Gastroesophageal sphincter (tissue), 4 donors: ENCODE data around the gene DCAKD. TPM values are rescaled to one million over a fixed set of nuclear protein-coding genes. Genes with fewer than 3 reads are reported as not detected.
A peak's percentile ranks its signal among the peaks of the same experiment; 100 is the strongest.

Experiments used
- ATAC-seq: fragments of 150-250 bp; one replicate; pipeline ENCODE4 v1.9.1; 2016; ENCODE audit warnings: mild to moderate bottlenecking, moderate library complexity
- H3K27ac ChIP-seq, 4 donors: fragments of 200-600 bp; sonication (generic) in 3 of 4; 1 replicate in 3 of 4; 2 replicates in 1 of 4; pipeline ENCODE4 v1.5.1; 2016 to 2019
- H3K27me3 ChIP-seq: fragments of 200-600 bp; sonication (generic); one replicate; pipeline ENCODE4 v1.5.1; 2019
- H3K36me3 ChIP-seq, 2 donors: fragments of 200-600 bp; sonication (generic); one replicate each; pipeline ENCODE4 v1.5.1; 2019; ENCODE audit warnings: control low read depth in 1 of 2
- H3K4me1 ChIP-seq, 3 donors: fragments of 200-600 bp; sonication (generic); 1 replicate in 2 of 3; 2 replicates in 1 of 3; pipeline ENCODE4 v1.5.1; 2016 to 2019; ENCODE audit warnings: control low read depth in 2 of 3
- H3K4me3 ChIP-seq, 2 donors: fragments of 200-600 bp; sonication (generic); one replicate each; pipeline ENCODE4 v1.5.1; 2019; ENCODE audit warnings: mild to moderate bottlenecking in 1 of 2, moderate library complexity in 1 of 2
- H3K9me3 ChIP-seq, 3 donors: fragments of 200-600 bp; sonication (generic); one replicate each; pipeline ENCODE4 v1.5.1; 2017 to 2019; ENCODE audit warnings: control low read depth in 2 of 3
- EP300 ChIP-seq: sonication (generic); formaldehyde crosslinking; IDR thresholded peaks from one replicate; pipeline ENCODE4 v1.6.1; 2017; ENCODE audit warnings: antibody characterized with exemption, mild to moderate bottlenecking
- POLR2A ChIP-seq, 2 donors: fragments of 450-650 bp; IDR thresholded peaks; one replicate each; pipeline ENCODE4 v1.6.1; 2017; ENCODE audit warnings: antibody characterized with exemption in 2 of 2, mild to moderate bottlenecking in 2 of 2, moderate library complexity in 1 of 2
- POLR2AphosphoS5 ChIP-seq: sonication (generic); formaldehyde crosslinking; IDR thresholded peaks from one replicate; pipeline ENCODE4 v1.6.1; 2017; ENCODE audit warnings: antibody characterized with exemption
- WGBS, 2 donors: methylation state at CpG; one replicate each; pipeline ENCODE4 v1.1.5; 2018; ENCODE audit warnings: low coverage in 1 of 2; 5-methylcytosine and 5-hydroxymethylcytosine counted together
- total RNA-seq, 4 donors: library from RNA; depleted of rRNA; stranded (reverse); fragments of >200 nt; gene quantifications; one replicate each; pipeline ENCODE4 v1.1.0, GENCODE V29; 2016
- TF ChIP-seq, protein P1 (sequence below), 4 experiments: fragments of 200-600 bp in 2 of 4; fragments of 450-650 bp in 2 of 4; sonication (generic) in 1 of 4; IDR thresholded peaks; one replicate each; pipeline ENCODE4 v1.5.1; 2017 to 2019; ENCODE audit warnings: antibody characterized with exemption in 4 of 4, mild to moderate bottlenecking in 2 of 4, moderate library complexity in 2 of 4

Gene DCAKD
- total RNA-seq, 4 donors from 2014 or later = 50.3 to 68.2 (median 58.0) TPM

DNA sequence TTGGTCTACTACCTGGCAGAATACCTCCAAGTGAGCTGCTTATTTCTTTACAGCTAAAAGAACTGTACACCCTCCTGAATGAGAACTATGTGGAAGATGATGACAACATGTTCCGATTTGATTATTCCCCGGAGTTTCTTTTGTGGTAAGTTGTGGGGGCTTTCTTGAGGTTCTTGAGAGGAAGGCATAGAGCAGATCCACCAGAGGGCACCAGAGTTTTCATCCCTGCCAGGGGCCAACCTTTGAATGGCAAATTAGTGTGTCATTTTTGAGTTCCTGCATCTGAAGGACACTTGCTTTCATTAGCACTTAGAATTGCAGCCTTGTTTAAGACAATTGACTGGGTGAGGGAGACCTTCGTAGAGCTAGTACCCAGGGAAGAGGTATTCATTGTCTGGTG is 44.7 kb upstream of the DCAKD start:
- TF ChIP-seq, protein P1, sequence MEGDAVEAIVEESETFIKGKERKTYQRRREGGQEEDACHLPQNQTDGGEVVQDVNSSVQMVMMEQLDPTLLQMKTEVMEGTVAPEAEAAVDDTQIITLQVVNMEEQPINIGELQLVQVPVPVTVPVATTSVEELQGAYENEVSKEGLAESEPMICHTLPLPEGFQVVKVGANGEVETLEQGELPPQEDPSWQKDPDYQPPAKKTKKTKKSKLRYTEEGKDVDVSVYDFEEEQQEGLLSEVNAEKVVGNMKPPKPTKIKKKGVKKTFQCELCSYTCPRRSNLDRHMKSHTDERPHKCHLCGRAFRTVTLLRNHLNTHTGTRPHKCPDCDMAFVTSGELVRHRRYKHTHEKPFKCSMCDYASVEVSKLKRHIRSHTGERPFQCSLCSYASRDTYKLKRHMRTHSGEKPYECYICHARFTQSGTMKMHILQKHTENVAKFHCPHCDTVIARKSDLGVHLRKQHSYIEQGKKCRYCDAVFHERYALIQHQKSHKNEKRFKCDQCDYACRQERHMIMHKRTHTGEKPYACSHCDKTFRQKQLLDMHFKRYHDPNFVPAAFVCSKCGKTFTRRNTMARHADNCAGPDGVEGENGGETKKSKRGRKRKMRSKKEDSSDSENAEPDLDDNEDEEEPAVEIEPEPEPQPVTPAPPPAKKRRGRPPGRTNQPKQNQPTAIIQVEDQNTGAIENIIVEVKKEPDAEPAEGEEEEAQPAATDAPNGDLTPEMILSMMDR (IDR thresholded peaks at IDR 0.05) = peak in 3 of 4 experiments; percentile 46 to 64 (median 55)
- no peak for TF ChIP-seq POLR2A (IDR thresholded peaks at IDR 0.05)
- WGBS, 2 donors = 63 to 88% methylated on average over 2 to 3 of the region's 3 CpGs
- Histone ChIP-seq H3K27me3 (no peaks in the 10 kb centered on the region), H3K36me3 (peaks cover 0 to 79% of the 10 kb centered on the region in 2 donors), H3K4me3 (no peak overlapping the region), H3K4me1 (peaks cover 8 to 84% (median 41%) of the 10 kb centered on the region in 3 donors), H3K9me3 (no peaks in the 10 kb centered on the region), H3K27ac (peak overlapping the region in 3 of 4 donors; percentile 30 to 88 (median 85))
- no peak for ATAC-seq

DNA sequence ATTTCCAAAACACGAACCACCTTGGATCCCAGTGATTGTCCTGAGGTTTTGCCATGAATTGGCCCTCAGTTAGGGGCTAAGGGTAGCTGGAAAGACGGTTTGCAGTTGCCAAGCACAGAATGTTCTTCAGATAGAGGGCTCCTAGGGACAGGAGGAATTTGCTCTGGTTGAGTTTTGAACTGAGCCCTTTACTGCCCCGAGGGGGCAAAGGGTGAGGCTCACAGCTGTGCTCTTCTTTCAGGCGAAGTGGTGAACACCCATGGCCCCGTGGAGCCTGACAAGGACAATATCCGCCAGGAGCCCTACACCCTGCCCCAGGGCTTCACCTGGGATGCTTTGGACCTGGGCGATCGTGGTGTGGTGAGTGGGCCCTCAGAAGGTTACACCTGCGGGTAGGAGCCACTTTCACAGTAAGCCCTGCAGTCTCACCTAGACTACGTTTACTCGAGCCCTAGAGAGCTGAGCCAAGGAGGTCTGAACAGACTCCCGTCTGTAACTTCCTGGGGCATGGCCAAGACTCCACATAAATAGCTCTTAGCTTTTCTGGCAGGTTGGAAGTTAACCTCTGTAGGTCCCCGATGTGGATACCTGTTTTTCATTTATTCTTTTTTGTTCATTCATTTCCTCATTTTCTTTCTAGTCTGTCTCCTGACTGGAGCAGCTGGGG is 42.1 kb upstream of the DCAKD start:
- H3K4me3 ChIP-seq = no peak overlapping the region
- WGBS, 2 donors = 23% methylated on average over 3 to 4 of the region's 13 CpGs
- no peaks in the 10 kb centered on the region for H3K9me3 ChIP-seq
- H3K36me3 ChIP-seq = peaks cover 0 to 85% of the 10 kb centered on the region in 2 donors
- peak overlapping the region; percentile 77 to 94 (median 86) for H3K27ac ChIP-seq
- no peaks in the 10 kb centered on the region for H3K27me3 ChIP-seq
- peak; percentile 88 for TF ChIP-seq POLR2AphosphoS5
- no peak for TF ChIP-seq POLR2A (IDR thresholded peaks at IDR 0.05)
- peak; percentile 76 for ATAC-seq
- H3K4me1 ChIP-seq = peaks cover 8 to 82% (median 32%) of the 10 kb centered on the region in 3 donors

DNA sequence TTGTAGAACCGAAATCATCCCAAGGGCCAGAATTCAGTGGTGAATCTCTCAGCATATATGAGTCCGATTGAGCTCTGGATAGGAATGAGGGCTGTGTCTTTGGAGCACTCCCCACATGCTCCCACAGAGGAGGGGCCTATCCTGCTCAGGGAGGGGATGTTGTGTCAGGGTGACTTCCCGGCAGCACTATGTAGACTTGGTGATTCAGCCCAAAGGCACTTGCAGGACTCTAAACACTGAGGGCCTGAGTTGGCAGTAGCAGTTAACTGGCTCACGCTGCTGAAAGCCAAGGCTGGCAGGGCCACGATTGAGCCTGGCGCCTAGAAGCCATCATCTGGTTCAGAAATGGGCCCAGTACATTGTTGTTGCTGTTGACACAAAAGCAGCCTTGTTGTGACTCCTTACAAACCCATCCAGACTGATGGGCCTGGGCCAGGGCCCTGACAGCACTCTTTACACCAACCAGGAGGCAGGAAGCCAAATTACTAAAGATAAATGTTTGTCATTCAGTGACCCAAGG is 41.5 kb upstream of the DCAKD start:
- Histone ChIP-seq H3K9me3 (no peaks in the 10 kb centered on the region), H3K36me3 (peaks cover 0 to 85% of the 10 kb centered on the region in 2 donors), H3K4me3 (no peak overlapping the region), H3K27me3 (no peaks in the 10 kb centered on the region), H3K4me1 (peaks cover 8 to 82% (median 26%) of the 10 kb centered on the region in 3 donors), H3K27ac (peak overlapping the region; percentile 77 to 94 (median 86))
- TF ChIP-seq, protein P1 (IDR thresholded peaks at IDR 0.05) = no peak
- peak; percentile 96 for TF ChIP-seq POLR2AphosphoS5
- ATAC-seq = peak; percentile 96
- WGBS, 2 donors = 0 to 40% methylated on average over 1 to 2 of the region's 6 CpGs

DNA sequence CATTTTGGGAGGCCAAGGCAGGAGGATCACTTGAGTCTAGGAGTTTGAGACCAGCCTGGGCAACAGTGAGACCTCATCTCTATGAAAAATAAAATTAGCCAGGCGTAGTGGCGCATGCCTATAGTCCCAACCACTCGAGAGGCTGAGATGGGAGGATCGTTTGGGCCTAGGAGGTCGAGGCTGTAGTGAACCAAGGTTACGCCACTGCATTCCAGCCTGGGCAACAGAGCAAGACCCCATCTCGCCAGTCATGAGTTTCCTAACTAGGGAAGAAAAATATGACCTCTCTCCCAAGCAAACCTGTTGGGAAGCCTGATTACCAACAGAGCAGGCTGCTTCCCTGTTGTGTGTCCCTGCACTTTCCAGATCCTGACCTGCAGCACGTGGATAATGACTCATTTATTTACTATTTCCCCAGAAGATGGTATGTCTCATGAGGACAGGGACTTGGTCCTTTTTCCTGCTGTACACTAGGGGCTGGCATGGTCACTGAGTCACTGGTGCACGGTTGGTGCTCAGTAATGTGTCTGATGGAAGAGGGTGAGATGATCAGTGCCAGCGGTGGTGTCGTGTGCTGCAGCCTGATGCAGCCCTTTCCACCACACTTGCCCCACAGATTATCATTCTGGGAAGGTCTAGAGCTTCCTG is 40.5 kb upstream of the DCAKD start:
- WGBS, 2 donors = 20 to 93% methylated on average over 1 to 8 of the region's 11 CpGs
- H3K27ac ChIP-seq = peak overlapping the region; percentile 62 to 94 (median 86)
- no peak for ATAC-seq
- no peak overlapping the region for H3K4me3 ChIP-seq
- peaks cover 8 to 83% (median 25%) of the 10 kb centered on the region in 3 donors for H3K4me1 ChIP-seq
- no peaks in the 10 kb centered on the region for H3K9me3 ChIP-seq
- TF ChIP-seq POLR2AphosphoS5 (no peak), EP300 (no peak), POLR2A (IDR thresholded peaks at IDR 0.05) (no peak)
- TF ChIP-seq, protein P1 (IDR thresholded peaks at IDR 0.05) = no peak
- no peaks in the 10 kb centered on the region for H3K27me3 ChIP-seq
- peaks cover 0 to 85% of the 10 kb centered on the region in 2 donors for H3K36me3 ChIP-seq

DNA sequence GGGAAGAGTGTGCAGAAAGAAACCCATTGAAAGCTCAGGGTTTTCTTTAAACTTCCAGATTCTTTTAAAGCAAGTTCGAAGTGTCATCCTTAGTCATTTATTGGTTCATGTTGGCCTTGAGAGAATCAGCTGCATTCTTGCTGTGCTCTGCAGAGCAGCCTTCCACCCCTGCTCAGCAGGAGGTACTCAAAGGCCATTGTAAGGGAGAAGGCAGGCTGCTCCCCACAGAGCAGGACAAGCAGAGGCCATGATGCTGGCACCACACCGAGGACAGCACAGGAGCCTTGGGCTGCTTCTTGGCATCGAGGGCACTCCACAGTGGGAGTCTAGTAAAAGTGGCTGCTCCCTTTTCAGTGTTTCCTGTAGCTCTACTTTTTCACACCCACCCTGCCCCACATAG is 39.3 kb upstream of the DCAKD start:
- 93 to 100% methylated on average over 1 to 2 of the region's 3 CpGs for WGBS, 2 donors
- Histone ChIP-seq H3K4me3 (no peak overlapping the region), H3K27me3 (no peaks in the 10 kb centered on the region), H3K36me3 (peaks cover 0 to 85% of the 10 kb centered on the region in 2 donors), H3K27ac (peak overlapping the region in 3 of 4 donors; percentile 41 to 94 (median 85)), H3K4me1 (peaks cover 8 to 72% (median 25%) of the 10 kb centered on the region in 3 donors), H3K9me3 (no peaks in the 10 kb centered on the region)
- TF ChIP-seq EP300 (no peak), POLR2A (IDR thresholded peaks at IDR 0.05) (no peak), POLR2AphosphoS5 (no peak)
- TF ChIP-seq, protein P1 (IDR thresholded peaks at IDR 0.05) = no peak
- no peak for ATAC-seq
